ENCODE measurements around the gene ARHGEF12. TPM values are rescaled to one million over a fixed set of nuclear protein-coding genes. Genes with fewer than 3 reads are reported as not detected.

Gene ARHGEF12
- total and polyA plus RNA-seq, 2 experiments from 2014 or later: 9.0 to 38.9 TPM

DNA sequence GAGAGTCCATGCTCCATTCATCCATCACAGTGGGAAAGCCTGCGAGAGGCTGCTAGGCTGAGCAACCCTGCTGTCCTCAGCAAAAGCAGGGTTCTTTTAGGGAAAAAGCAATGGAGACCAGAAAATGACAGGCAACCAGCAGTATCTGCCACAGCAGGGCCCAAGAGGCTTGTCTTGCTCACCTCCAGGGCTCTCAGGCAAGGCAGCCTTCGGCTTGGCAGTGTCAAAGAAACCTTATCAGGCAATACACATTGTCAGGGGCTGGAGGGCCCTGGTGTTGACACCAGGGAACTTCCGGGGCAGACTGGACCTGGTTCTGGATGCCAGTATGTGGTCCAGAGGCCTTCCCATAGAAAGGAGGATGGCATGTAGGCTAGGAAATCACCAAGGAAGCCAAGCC, 21.4 kb upstream of the ARHGEF12 start:
- no peak overlapping the region for H3K4me2 ChIP-seq
- no peak for ATAC-seq
- Mint-ChIP-seq H3K9me3 (no peaks in the 10 kb centered on the region), H3K27ac (no peak overlapping the region), H3K36me3 (ENCODE audit: low read depth) (no peaks in the 10 kb centered on the region), H3K4me3 (no peak overlapping the region), H3K27me3 (ENCODE audit: insufficient read depth, low read depth, poor library complexity) (no peaks in the 10 kb centered on the region), H3K4me1 (peaks cover 10% of the 10 kb centered on the region)
- DNase-seq (ENCODE audit: low spot score): no peak
- no peak overlapping the region for H3K4me3 ChIP-seq
- no peaks in the 10 kb centered on the region for H3K79me2 ChIP-seq (replicated peaks; ENCODE audit: insufficient read depth)
- H3K27me3 ChIP-seq (ENCODE audit: insufficient read depth): no peaks in the 10 kb centered on the region
- H4K20me1 ChIP-seq (replicated peaks; ENCODE audit: insufficient read depth): no peaks in the 10 kb centered on the region
- H3F3A ChIP-seq (replicated peaks; ENCODE audit: low read depth): no peaks in the 10 kb centered on the region
- H3K36me3 ChIP-seq (ENCODE audit: insufficient read depth): no peaks in the 10 kb centered on the region
- TF ChIP-seq ZNF331 (CRISPR knock-in tag; IDR thresholded peaks at IDR 0.05; ENCODE audit: low read depth): no peak
- no peak for TF ChIP-seq JUNB (IDR thresholded peaks at IDR 0.05; ENCODE audit: unreplicated experiment)
- TF ChIP-seq, protein P1, sequence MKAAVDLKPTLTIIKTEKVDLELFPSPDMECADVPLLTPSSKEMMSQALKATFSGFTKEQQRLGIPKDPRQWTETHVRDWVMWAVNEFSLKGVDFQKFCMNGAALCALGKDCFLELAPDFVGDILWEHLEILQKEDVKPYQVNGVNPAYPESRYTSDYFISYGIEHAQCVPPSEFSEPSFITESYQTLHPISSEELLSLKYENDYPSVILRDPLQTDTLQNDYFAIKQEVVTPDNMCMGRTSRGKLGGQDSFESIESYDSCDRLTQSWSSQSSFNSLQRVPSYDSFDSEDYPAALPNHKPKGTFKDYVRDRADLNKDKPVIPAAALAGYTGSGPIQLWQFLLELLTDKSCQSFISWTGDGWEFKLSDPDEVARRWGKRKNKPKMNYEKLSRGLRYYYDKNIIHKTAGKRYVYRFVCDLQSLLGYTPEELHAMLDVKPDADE (IDR thresholded peaks at IDR 0.05): no peak
- TF ChIP-seq, protein P2, sequence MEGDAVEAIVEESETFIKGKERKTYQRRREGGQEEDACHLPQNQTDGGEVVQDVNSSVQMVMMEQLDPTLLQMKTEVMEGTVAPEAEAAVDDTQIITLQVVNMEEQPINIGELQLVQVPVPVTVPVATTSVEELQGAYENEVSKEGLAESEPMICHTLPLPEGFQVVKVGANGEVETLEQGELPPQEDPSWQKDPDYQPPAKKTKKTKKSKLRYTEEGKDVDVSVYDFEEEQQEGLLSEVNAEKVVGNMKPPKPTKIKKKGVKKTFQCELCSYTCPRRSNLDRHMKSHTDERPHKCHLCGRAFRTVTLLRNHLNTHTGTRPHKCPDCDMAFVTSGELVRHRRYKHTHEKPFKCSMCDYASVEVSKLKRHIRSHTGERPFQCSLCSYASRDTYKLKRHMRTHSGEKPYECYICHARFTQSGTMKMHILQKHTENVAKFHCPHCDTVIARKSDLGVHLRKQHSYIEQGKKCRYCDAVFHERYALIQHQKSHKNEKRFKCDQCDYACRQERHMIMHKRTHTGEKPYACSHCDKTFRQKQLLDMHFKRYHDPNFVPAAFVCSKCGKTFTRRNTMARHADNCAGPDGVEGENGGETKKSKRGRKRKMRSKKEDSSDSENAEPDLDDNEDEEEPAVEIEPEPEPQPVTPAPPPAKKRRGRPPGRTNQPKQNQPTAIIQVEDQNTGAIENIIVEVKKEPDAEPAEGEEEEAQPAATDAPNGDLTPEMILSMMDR (conservative IDR thresholded peaks at IDR 0.05; ENCODE audit: low read depth in 2 of 2): no peak
- no peak for TF ChIP-seq EZH2 (IDR thresholded peaks at IDR 0.05; ENCODE audit: low read depth, unreplicated experiment)
- no peak for TF ChIP-seq ZNF114 (CRISPR knock-in tag; IDR thresholded peaks at IDR 0.05)
- TF ChIP-seq, protein P3, sequence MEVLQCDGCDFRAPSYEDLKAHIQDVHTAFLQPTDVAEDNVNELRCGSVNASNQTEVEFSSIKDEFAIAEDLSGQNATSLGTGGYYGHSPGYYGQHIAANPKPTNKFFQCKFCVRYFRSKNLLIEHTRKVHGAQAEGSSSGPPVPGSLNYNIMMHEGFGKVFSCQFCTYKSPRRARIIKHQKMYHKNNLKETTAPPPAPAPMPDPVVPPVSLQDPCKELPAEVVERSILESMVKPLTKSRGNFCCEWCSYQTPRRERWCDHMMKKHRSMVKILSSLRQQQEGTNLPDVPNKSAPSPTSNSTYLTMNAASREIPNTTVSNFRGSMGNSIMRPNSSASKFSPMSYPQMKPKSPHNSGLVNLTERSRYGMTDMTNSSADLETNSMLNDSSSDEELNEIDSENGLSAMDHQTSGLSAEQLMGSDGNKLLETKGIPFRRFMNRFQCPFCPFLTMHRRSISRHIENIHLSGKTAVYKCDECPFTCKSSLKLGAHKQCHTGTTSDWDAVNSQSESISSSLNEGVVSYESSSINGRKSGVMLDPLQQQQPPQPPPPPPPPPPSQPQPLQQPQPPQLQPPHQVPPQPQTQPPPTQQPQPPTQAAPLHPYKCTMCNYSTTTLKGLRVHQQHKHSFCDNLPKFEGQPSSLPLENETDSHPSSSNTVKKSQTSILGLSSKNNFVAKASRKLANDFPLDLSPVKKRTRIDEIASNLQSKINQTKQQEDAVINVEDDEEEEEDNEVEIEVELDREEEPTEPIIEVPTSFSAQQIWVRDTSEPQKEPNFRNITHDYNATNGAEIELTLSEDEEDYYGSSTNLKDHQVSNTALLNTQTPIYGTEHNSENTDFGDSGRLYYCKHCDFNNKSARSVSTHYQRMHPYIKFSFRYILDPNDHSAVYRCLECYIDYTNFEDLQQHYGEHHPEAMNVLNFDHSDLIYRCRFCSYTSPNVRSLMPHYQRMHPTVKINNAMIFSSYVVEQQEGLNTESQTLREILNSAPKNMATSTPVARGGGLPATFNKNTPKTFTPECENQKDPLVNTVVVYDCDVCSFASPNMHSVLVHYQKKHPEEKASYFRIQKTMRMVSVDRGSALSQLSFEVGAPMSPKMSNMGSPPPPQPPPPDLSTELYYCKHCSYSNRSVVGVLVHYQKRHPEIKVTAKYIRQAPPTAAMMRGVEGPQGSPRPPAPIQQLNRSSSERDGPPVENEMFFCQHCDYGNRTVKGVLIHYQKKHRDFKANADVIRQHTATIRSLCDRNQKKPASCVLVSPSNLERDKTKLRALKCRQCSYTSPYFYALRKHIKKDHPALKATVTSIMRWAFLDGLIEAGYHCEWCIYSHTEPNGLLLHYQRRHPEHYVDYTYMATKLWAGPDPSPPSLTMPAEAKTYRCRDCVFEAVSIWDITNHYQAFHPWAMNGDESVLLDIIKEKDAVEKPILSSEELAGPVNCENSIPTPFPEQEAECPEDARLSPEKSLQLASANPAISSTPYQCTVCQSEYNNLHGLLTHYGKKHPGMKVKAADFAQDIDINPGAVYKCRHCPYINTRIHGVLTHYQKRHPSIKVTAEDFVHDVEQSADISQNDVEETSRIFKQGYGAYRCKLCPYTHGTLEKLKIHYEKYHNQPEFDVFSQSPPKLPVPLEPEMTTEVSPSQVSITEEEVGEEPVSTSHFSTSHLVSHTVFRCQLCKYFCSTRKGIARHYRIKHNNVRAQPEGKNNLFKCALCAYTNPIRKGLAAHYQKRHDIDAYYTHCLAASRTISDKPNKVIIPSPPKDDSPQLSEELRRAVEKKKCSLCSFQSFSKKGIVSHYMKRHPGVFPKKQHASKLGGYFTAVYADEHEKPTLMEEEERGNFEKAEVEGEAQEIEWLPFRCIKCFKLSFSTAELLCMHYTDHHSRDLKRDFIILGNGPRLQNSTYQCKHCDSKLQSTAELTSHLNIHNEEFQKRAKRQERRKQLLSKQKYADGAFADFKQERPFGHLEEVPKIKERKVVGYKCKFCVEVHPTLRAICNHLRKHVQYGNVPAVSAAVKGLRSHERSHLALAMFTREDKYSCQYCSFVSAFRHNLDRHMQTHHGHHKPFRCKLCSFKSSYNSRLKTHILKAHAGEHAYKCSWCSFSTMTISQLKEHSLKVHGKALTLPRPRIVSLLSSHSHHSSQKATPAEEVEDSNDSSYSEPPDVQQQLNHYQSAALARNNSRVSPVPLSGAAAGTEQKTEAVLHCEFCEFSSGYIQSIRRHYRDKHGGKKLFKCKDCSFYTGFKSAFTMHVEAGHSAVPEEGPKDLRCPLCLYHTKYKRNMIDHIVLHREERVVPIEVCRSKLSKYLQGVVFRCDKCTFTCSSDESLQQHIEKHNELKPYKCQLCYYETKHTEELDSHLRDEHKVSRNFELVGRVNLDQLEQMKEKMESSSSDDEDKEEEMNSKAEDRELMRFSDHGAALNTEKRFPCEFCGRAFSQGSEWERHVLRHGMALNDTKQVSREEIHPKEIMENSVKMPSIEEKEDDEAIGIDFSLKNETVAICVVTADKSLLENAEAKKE (CRISPR knock-in tag; IDR thresholded peaks at IDR 0.05): no peak
- TF ChIP-seq NANOG (IDR thresholded peaks at IDR 0.05; ENCODE audit: borderline replicate concordance): no peak
- TF ChIP-seq POLR2AphosphoS5 (IDR thresholded peaks at IDR 0.05; ENCODE audit: low read depth): no peak
- TF ChIP-seq, protein P4, sequence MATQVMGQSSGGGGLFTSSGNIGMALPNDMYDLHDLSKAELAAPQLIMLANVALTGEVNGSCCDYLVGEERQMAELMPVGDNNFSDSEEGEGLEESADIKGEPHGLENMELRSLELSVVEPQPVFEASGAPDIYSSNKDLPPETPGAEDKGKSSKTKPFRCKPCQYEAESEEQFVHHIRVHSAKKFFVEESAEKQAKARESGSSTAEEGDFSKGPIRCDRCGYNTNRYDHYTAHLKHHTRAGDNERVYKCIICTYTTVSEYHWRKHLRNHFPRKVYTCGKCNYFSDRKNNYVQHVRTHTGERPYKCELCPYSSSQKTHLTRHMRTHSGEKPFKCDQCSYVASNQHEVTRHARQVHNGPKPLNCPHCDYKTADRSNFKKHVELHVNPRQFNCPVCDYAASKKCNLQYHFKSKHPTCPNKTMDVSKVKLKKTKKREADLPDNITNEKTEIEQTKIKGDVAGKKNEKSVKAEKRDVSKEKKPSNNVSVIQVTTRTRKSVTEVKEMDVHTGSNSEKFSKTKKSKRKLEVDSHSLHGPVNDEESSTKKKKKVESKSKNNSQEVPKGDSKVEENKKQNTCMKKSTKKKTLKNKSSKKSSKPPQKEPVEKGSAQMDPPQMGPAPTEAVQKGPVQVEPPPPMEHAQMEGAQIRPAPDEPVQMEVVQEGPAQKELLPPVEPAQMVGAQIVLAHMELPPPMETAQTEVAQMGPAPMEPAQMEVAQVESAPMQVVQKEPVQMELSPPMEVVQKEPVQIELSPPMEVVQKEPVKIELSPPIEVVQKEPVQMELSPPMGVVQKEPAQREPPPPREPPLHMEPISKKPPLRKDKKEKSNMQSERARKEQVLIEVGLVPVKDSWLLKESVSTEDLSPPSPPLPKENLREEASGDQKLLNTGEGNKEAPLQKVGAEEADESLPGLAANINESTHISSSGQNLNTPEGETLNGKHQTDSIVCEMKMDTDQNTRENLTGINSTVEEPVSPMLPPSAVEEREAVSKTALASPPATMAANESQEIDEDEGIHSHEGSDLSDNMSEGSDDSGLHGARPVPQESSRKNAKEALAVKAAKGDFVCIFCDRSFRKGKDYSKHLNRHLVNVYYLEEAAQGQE (IDR thresholded peaks at IDR 0.05; ENCODE audit: unreplicated experiment): no peak
- TF ChIP-seq CREB1 (CRISPR knock-in tag; IDR thresholded peaks at IDR 0.05; ENCODE audit: low read depth): no peak
- no peak for TF ChIP-seq EZH2phosphoT487 (IDR thresholded peaks at IDR 0.05; ENCODE audit: unreplicated experiment)
- TF ChIP-seq STAT1 (IDR thresholded peaks at IDR 0.05; ENCODE audit: unreplicated experiment): no peak
- H3K9me2 ChIP-seq (ENCODE audit: insufficient read depth): peaks cover 6% of the 10 kb centered on the region; the same call in 1 of the 2 replicates
- no peak overlapping the region for H3K27ac ChIP-seq (ENCODE audit: low read depth)
- H3K4me1 ChIP-seq (ENCODE audit: insufficient read depth): peaks cover 18% of the 10 kb centered on the region
- no peak overlapping the region for H2AFZ ChIP-seq
